Activated CD4-positive, alpha-beta T cell treated with anti-CD3 and anti-CD28 coated beads, Interleukin-2, amount 10 ng/mL, durations not matched to agents 7 days and 5 days (primary cell): ENCODE measurements around the gene CTIF. TPM values are rescaled to one million over a fixed set of nuclear protein-coding genes. Genes with fewer than 3 reads are reported as not detected.

Source experiments
- CTCF ChIA-PET: fragments of 350-600 bp; sonication (Branson Sonifier 250); formaldehyde crosslinking; loops from one replicate; lab custom pipeline; 2021; ENCODE audit warnings: antibody characterized with exemption; lab: Charles Lee
- POLR2A ChIA-PET: fragments of 350-600 bp; sonication (Branson Sonifier 250); formaldehyde crosslinking; loops from one replicate; lab custom pipeline; 2021; ENCODE audit warnings: antibody characterized with exemption; lab: Charles Lee
- DNase-seq: peaks from one replicate; pipeline ENCODE4 v3.0.0-alpha.2; 2020
- H3K27ac Mint-ChIP-seq: one replicate; pipeline ENCODE4 v1.8.0; 2021; ENCODE audit warnings: mild to moderate bottlenecking, moderate library complexity, mixed read lengths
- H3K27me3 Mint-ChIP-seq: one replicate; pipeline ENCODE4 v1.8.0; 2021; ENCODE audit warnings: mixed read lengths
- H3K36me3 Mint-ChIP-seq: one replicate; pipeline ENCODE4 v1.8.0; 2021; ENCODE audit warnings: low read depth, mixed read lengths
- H3K4me1 Mint-ChIP-seq: one replicate; pipeline ENCODE4 v1.8.0; 2021; ENCODE audit warnings: mixed read lengths
- H3K4me3 Mint-ChIP-seq: one replicate; pipeline ENCODE4 v1.8.0; 2021; ENCODE audit warnings: mild to moderate bottlenecking, moderate library complexity, mixed read lengths
- H3K9me3 Mint-ChIP-seq: one replicate; pipeline ENCODE4 v1.8.0; 2021; ENCODE audit warnings: mixed read lengths
- total RNA-seq, 2 experiments: library from RNA; stranded (reverse); gene quantifications; one replicate each; pipeline ENCODE4 v1.2.3, GENCODE V29; 2021

The CTIF gene
- total RNA-seq, 2 experiments from 2014 or later: 1.5 to 2.7 TPM

DNA sequence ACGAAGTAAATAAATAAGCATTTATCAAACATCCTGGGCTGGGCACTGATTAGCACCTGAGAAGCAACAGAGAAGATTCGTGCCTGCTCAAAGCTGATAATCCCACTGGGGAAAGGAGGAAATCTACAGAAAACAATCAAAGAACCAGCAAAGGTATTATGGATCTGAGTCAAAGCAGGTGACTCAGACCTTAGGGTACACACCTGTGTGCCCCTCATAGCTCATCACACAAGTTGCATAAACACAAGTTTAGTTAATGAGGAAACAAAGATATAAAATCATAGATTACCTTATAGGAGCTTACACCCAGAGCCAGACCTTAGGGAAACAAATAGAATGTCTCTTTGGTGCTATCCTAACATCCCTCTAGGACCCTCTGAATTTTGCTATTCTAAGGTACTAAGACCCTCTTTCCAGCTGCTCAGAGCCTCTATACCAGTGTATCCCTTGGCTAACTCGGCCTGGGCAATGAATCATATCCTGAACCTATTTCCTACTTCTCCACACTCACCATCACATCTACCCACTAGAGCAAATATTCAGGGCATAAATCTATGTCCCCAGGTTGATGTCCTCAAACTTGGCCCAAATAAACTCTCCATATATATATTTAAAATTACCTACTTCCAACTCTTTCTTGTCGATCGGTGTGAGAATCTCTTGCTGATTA is 19.3 kb upstream of the CTIF start:
- no peak overlapping the region for H3K27ac Mint-ChIP-seq
- H3K27me3 Mint-ChIP-seq: peaks cover 22% of the 10 kb centered on the region
- H3K36me3 Mint-ChIP-seq: no peaks in the 10 kb centered on the region
- H3K4me1 Mint-ChIP-seq: no peaks in the 10 kb centered on the region
- H3K9me3 Mint-ChIP-seq: no peaks in the 10 kb centered on the region
- POLR2A ChIA-PET: no interaction called here
- DNase-seq: no peak
- CTCF ChIA-PET: interaction anchor here (0.5 kb wide), 1 partner anchor 84 kb away, joined by 4 read pairs; no protein-coding TSS in a partner anchor
- no peak overlapping the region for H3K4me3 Mint-ChIP-seq

DNA sequence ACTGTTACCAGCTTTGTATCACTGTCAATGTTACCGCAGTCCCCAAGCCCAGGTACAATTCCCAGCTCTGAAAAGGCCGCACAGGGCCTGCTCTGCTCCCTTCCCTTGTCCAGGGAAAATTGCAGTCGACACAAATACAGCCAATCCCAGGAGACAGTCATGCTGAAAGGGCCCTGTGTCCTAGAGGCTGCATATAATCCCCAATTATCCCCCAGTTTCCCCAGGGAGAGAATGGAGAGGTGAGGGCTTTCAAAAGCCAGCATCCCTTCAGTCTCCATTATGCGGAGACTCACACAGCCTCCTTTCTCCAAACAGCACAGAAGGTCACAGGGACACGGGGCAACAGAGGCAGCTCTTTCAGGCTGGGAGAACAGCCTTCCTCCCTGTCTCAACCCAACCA is 17.1 kb upstream of the CTIF start:
- no peaks in the 10 kb centered on the region for H3K36me3 Mint-ChIP-seq
- peaks cover 32% of the 10 kb centered on the region for H3K27me3 Mint-ChIP-seq
- H3K4me1 Mint-ChIP-seq: no peaks in the 10 kb centered on the region
- DNase-seq: no peak
- no peak overlapping the region for H3K27ac Mint-ChIP-seq
- H3K9me3 Mint-ChIP-seq: no peaks in the 10 kb centered on the region
- no peak overlapping the region for H3K4me3 Mint-ChIP-seq
- ChIA-PET CTCF (no interaction called here), POLR2A (no interaction called here)

DNA sequence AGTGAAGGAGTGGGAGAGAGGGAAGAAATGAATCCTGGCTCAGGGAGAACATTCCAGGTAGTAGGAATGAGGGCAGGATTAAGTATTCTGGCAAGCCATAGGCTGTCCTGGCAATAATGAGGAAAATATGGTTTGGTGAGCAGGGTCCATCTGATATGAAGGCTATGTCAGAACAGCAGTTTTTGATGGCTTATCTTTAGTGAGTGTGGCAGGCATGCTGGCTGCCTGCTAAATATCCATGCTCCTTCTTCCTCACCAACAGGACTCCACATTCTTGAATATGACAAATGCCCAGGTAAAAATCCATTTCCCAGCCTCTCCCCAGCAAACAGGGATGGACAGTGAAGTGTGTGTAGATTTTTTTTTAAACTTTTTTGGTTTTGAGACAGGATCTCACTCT is 13.2 kb upstream of the CTIF start:
- POLR2A ChIA-PET: interaction anchor here (0.6 kb wide), 1 partner anchor 1204 kb away, joined by 4 read pairs; no protein-coding TSS in a partner anchor
- Mint-ChIP-seq H3K4me1 (no peaks in the 10 kb centered on the region), H3K9me3 (no peaks in the 10 kb centered on the region), H3K36me3 (no peaks in the 10 kb centered on the region), H3K4me3 (no peak overlapping the region), H3K27ac (no peak overlapping the region), H3K27me3 (peaks cover 35% of the 10 kb centered on the region)
- no peak for DNase-seq
- CTCF ChIA-PET: no interaction called here

DNA sequence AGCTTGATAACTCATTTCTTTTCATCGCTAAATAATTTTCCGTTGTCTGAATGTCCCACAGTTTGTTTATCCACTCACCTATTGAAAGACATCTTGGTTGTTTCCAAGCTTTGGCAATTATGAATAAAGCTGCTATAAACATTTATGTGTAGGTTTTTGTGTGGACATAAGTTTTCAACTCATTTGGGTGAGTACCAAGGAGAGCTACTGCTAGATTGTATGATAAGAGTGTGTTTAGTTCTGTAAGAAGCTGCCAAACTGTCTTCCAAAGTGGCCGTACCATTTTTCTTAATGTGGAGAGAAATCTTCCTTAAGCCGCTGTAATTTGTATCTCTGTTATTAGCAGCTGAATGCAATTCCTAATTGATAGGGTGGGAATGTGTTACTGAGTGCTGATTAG is 11.4 kb upstream of the CTIF start:
- Mint-ChIP-seq H3K27me3 (peaks cover 41% of the 10 kb centered on the region), H3K27ac (no peak overlapping the region), H3K9me3 (no peaks in the 10 kb centered on the region), H3K36me3 (no peaks in the 10 kb centered on the region), H3K4me1 (no peaks in the 10 kb centered on the region), H3K4me3 (no peak overlapping the region)
- ChIA-PET POLR2A (no interaction called here), CTCF (no interaction called here)
- no peak for DNase-seq

DNA sequence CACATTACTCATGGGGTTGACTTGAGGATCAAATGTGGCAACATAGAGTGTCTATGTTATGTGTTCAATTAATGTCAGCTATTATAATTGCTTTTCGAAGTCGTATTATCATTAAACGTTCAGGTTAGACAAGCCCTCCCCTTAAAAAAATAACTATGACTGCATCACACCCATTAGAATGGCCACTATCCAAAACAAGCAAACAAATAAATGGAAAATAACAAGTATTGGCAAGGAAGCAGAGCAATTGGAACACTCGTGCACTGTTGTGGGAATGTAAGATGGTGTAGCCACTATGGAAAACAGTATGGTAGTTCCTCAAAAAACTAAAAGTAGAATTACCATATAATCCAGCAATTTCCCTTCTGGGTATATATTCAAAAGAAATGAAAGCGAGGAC is 10.0 kb upstream of the CTIF start:
- Mint-ChIP-seq H3K27ac (no peak overlapping the region), H3K9me3 (no peaks in the 10 kb centered on the region), H3K4me3 (no peak overlapping the region), H3K36me3 (no peaks in the 10 kb centered on the region), H3K27me3 (peaks cover 41% of the 10 kb centered on the region), H3K4me1 (peaks cover 7% of the 10 kb centered on the region)
- ChIA-PET POLR2A (no interaction called here), CTCF (no interaction called here)
- no peak for DNase-seq

DNA sequence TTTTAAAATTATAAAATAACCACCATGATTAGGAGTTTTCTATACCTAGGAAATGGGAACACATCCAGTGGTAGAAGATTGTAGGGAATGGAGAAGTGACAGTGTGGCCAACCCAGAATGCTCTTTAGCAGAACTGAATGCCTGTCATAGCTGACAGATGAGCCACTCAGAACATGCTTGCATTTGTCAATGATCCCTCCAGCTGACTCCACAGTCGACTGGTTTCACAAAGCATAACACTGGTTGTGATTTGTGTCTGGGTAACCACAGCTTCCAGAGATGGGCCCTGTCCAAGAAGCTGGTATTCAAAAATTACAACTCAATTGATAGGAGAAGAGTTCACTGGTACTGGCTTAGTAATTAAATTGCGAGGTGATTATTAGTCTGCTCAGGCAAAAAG is 9.0 kb upstream of the CTIF start:
- H3K4me1 Mint-ChIP-seq: peaks cover 9% of the 10 kb centered on the region
- H3K27me3 Mint-ChIP-seq: peaks cover 38% of the 10 kb centered on the region
- POLR2A ChIA-PET: no interaction called here
- no peaks in the 10 kb centered on the region for H3K36me3 Mint-ChIP-seq
- no peak for DNase-seq
- no peak overlapping the region for H3K27ac Mint-ChIP-seq
- H3K9me3 Mint-ChIP-seq: no peaks in the 10 kb centered on the region
- no peak overlapping the region for H3K4me3 Mint-ChIP-seq
- CTCF ChIA-PET: interaction anchor here (0.6 kb wide), 1 partner anchor 106 kb away, joined by 3 read pairs; no protein-coding TSS in a partner anchor

DNA sequence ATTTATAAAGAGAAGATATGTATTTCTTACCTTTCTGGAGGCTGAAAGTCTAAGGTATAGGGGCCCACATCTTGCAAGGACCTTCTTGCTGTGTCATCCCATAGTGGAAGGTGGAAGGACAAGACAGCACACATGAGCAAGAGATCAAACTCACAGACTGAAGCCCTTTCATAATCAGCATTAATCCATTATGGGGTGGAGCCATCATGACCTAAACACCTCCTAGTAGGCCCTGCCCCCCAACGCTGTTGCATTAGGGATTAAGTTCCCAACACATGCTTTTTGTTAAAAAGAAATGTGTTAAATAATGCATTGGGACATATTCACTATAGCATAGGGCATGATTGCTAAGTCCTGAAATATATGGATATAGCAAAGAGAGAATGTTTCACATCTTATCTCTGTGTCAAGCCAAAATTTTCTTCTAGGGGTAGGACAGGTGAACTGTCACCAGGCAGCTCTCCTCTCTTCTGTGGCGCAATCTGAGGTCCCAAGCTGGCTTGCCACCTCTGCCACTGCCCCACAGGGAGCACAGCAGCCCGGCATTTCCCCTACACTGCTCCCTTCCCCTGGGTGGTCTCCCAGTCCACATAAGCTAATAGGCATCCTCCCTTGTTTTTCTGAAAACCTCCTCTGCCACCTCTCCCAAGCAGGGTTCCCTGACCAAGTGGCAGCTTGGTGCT is 8.3 kb upstream of the CTIF start:
- Mint-ChIP-seq H3K27ac (no peak overlapping the region), H3K4me3 (no peak overlapping the region), H3K9me3 (no peaks in the 10 kb centered on the region), H3K4me1 (peaks cover 9% of the 10 kb centered on the region), H3K36me3 (no peaks in the 10 kb centered on the region), H3K27me3 (peaks cover 35% of the 10 kb centered on the region)
- DNase-seq: no peak
- CTCF ChIA-PET: no interaction called here
- POLR2A ChIA-PET: no interaction called here

DNA sequence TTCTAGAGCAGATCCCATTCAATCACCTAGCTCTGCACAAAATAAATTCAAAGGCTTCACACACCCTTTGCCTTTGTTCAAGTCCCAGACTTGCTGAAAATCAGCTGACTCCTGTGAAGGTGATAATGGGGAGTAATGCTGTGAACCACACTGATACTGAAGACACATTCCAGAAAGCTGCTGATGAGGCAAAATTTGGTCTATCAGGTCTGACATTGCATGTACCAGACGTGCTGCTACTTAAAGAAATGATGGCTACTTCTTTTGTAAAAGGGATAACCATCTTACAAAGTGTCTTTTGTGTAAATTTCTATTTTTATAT is 7.8 kb upstream of the CTIF start:
- POLR2A ChIA-PET: no interaction called here
- DNase-seq: no peak
- no peak overlapping the region for H3K4me3 Mint-ChIP-seq
- H3K9me3 Mint-ChIP-seq: no peaks in the 10 kb centered on the region
- no peaks in the 10 kb centered on the region for H3K36me3 Mint-ChIP-seq
- H3K4me1 Mint-ChIP-seq: peaks cover 9% of the 10 kb centered on the region
- peaks cover 32% of the 10 kb centered on the region for H3K27me3 Mint-ChIP-seq
- CTCF ChIA-PET: no interaction called here
- no peak overlapping the region for H3K27ac Mint-ChIP-seq

DNA sequence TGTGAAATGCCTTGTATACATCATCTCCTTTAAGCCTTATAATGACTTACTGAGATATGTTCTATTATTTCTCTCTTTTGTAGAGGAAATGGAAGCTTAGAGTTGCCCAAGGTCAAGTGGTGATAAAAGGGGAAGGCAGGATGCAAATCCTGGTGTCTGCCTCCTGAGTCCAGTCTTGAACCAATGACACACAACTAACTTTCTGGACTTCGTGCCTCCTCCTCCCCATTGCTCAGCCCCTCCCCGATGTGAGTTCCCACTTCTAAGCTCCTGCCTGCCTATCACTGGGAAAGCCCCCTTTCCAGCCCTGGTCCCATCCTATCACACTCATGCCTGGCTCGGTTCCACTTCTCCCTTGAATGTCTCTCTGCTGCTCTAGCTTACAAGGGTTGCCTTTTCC is 6.9 kb upstream of the CTIF start:
- no peak for DNase-seq

DNA sequence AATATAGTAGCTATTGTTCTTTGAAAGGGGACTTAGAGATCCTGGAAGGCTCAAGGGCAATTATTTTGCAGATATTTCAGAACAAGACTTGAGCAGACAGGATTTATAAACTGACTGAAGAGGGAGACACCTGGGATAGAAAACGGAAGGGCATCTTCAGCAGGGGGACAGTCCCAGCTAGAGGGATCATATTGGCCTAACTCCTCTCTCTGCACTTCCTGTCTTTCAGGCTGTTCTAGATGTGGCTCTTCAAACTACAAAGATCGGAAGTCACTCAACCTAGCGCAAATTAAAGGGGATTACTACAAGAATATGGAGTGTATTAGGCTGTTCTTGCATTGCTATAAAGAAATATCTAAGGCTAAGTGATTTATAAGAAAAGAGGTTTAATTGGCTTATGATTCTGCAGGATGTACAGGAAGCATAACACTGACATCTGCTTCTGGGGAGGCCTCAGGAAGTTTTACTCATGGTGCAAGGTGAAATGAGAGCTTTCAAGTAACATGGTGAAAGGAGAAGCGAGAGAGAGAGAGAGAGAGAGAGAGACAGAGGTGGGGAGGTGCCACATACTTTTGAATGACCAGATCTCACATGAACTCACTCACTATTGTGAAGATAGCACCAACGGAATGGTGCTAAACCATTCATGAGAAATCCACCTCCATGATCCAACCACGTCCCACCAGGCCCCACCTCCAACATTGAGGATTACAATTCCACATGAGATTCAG is 5.3 kb upstream of the CTIF start:
- H3K4me1 Mint-ChIP-seq: peaks cover 13% of the 10 kb centered on the region

More for the DNA sequence above, 6.9 kb upstream of the CTIF start:
- ChIA-PET CTCF (no interaction called here), POLR2A (no interaction called here)
- no peaks in the 10 kb centered on the region for H3K9me3 Mint-ChIP-seq
- no peak overlapping the region for H3K27ac Mint-ChIP-seq
- peaks cover 9% of the 10 kb centered on the region for H3K4me1 Mint-ChIP-seq
- peaks cover 27% of the 10 kb centered on the region for H3K27me3 Mint-ChIP-seq
- H3K4me3 Mint-ChIP-seq: no peak overlapping the region
- H3K36me3 Mint-ChIP-seq: no peaks in the 10 kb centered on the region

DNA sequence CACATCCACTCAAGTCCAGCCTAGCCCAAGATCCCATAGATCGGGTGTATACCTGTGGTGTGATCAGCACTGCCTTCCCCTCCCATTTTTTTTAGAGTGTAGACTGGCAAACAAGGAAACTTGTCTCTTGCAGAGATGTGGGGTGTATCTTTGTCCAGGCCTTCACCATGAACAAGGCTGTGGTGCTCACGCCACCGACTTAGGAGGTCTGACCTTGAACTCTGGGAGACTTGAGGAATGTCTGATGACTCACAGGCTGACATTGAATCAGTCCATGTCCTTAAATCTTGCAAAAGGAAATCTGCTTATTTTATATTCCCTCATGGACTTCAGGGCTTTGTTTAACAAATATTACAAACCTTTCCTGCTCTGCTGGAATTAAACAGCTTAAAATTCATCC is 4.5 kb upstream of the CTIF start:
- Mint-ChIP-seq H3K27ac (no peak overlapping the region), H3K9me3 (no peaks in the 10 kb centered on the region), H3K27me3 (peaks cover 11% of the 10 kb centered on the region), H3K4me3 (no peak overlapping the region), H3K4me1 (peaks cover 17% of the 10 kb centered on the region), H3K36me3 (no peaks in the 10 kb centered on the region)
- DNase-seq: no peak
- POLR2A ChIA-PET: no interaction called here
- CTCF ChIA-PET: no interaction called here

More for the DNA sequence above, 5.3 kb upstream of the CTIF start:
- no peak for DNase-seq
- Mint-ChIP-seq H3K27me3 (peaks cover 16% of the 10 kb centered on the region), H3K4me3 (no peak overlapping the region), H3K27ac (no peak overlapping the region), H3K9me3 (no peaks in the 10 kb centered on the region), H3K36me3 (no peaks in the 10 kb centered on the region)
- POLR2A ChIA-PET: no interaction called here
- CTCF ChIA-PET: no interaction called here

DNA sequence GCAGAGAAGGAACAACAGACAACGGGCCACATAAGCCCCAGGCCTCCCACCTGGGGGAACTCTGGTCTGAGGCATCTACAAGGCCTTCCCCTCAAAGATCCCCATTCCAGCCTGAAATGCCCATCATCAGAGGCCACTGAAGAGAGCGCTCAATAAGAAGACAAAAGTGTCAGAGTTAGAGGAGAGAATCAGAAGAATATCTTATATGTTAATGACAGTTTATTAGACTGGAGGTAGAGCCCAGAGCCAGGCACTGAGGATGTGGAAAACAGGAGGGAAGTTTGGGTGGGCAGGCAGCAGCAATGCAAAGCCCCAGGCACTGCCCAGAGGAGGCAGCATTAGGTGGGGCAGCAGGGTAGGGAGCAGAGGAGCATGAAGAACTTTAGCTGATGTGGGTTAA is 2.9 kb upstream of the CTIF start:
- CTCF ChIA-PET: no interaction called here
- Mint-ChIP-seq H3K27ac (no peak overlapping the region), H3K27me3 (peaks cover 19% of the 10 kb centered on the region), H3K36me3 (no peaks in the 10 kb centered on the region), H3K9me3 (no peaks in the 10 kb centered on the region), H3K4me1 (peaks cover 19% of the 10 kb centered on the region), H3K4me3 (no peak overlapping the region)
- POLR2A ChIA-PET: no interaction called here
- DNase-seq: no peak

DNA sequence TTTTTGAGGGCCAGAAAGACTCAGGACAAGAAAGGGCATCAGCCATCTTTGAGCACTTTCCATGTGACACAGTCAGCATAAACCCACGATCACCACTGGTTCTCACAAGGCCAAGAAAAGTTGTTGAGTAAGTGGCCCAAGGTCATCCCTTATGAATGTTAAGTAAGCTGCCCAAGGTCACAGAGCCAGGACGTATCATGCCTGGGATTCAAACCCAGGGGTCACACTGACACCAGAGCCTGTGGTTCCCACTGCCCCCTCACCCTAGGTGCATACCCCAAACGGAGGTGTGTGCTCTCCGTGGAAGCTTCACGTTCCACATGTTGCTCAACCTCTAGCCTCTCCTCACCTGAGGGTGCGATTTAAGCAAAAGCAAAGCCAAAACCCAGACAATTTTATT is 2.3 kb upstream of the CTIF start:
- peaks cover 22% of the 10 kb centered on the region for H3K4me1 Mint-ChIP-seq
- no peaks in the 10 kb centered on the region for H3K9me3 Mint-ChIP-seq
- ChIA-PET POLR2A (no interaction called here), CTCF (interaction anchor here (0.6 kb wide), 1 partner anchor 59 kb away, joined by 8 read pairs; no protein-coding TSS in a partner anchor)
- H3K27ac Mint-ChIP-seq: no peak overlapping the region
- H3K36me3 Mint-ChIP-seq: no peaks in the 10 kb centered on the region
- no peak for DNase-seq
- peaks cover 19% of the 10 kb centered on the region for H3K27me3 Mint-ChIP-seq
- H3K4me3 Mint-ChIP-seq: no peak overlapping the region
